ENCODE results near the gene WDR45.

WDR45 gene

GRCh38 chrX:49073601-49074575 is 5.8 kb downstream of the WDR45 start, which contains the start of gene PRAF2:
Gene PRAF2 (minus strand): TSS chrX:49074002. CDS start chrX:49073987, 15 bp downstream.
- FAIRE-seq = no peak

GRCh38 chrX:49072712-49073095 is 7.0 kb downstream of the WDR45 start:
- FAIRE-seq = no peak

- FAIRE-seq = no peak
These were observed 7.6 kb downstream of the WDR45 start for GRCh38 chrX:49071877-49072711.

- FAIRE-seq = no peak
These were observed 8.7 kb downstream of the WDR45 start for GRCh38 chrX:49070988-49071387.

GRCh38 chrX:49069038-49069437 is 10.6 kb downstream of the WDR45 start:
- FAIRE-seq = no peak

- FAIRE-seq = no peak
These were observed 12.2 kb downstream of the WDR45 start for GRCh38 chrX:49067285-49068120.

- FAIRE-seq = no peak
These were observed 13.0 kb downstream of the WDR45 start for GRCh38 chrX:49066690-49067089.

- FAIRE-seq = no peak
These were observed 13.4 kb downstream of the WDR45 start for GRCh38 chrX:49066278-49066677.

GRCh38 chrX:49064735-49065134 is 15.0 kb downstream of the WDR45 start:
- FAIRE-seq = no peak

- FAIRE-seq = no peak
These were observed 15.4 kb downstream of the WDR45 start for GRCh38 chrX:49064303-49064702.

- FAIRE-seq = no peak
These were observed 16.0 kb downstream of the WDR45 start for GRCh38 chrX:49063715-49064114.

- no peak for FAIRE-seq
These were observed 17.8 kb downstream of the WDR45 start for GRCh38 chrX:49061916-49062315.

GRCh38 chrX:49061490-49061889 is 18.2 kb downstream of the WDR45 start:
- FAIRE-seq = no peak

- FAIRE-seq = no peak
These were observed 18.8 kb downstream of the WDR45 start for GRCh38 chrX:49060914-49061313.

GRCh38 chrX:49059681-49060085 is 20.0 kb downstream of the WDR45 start:
- no peak for FAIRE-seq

GRCh38 chrX:49059201-49059600 is 20.5 kb downstream of the WDR45 start:
- FAIRE-seq = no peak

- no peak for FAIRE-seq
These were observed 20.9 kb downstream of the WDR45 start, which contains the start of gene CCDC120 for GRCh38 chrX:49058794-49059193. Gene CCDC120 (plus strand): TSS chrX:49058999. CDS start chrX:49062042, 3,043 bp downstream.

GRCh38 chrX:49054073-49054762 is 25.5 kb downstream of the WDR45 start:
- no peak for FAIRE-seq

- no peak for FAIRE-seq
These were observed 26.2 kb downstream of the WDR45 start for GRCh38 chrX:49053223-49054072.

GRCh38 chrX:49043987-49044281 is 35.8 kb downstream of the WDR45 start:
- FAIRE-seq = no peak
